NCI-H1930 (cell line): Measurements from ENCODE around the gene FOXC2.

Experiments used
- DNase-seq, 2 experiments: peaks; one replicate each; lab custom pipeline; 2025; lab: John Stamatoyannopoulos, UW

Gene FOXC2

GRCh38 chr16:86614699-86615098 is 48.1 kb downstream of the FOXC2 start:
- no peak for DNase-seq

DNA sequence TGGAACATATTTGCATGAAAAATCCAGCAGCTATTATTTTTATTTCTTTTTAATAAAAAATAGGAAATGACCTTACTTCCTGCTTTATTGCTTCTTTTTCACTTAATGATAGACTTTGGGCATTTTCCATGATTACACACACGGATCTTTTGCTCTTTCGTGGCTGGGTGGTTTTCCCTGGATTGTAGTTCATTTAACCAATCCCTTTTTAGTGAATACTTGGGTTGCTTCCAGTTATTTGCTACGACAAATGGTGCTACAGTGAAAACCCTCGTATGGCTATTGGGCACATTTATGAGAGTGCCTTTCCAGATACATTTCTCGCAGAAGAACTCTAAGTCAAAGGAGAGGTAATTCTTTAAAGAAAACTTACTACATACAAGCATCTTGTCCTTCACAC is 50.3 kb downstream of the FOXC2 start:
- no peak for DNase-seq

DNA sequence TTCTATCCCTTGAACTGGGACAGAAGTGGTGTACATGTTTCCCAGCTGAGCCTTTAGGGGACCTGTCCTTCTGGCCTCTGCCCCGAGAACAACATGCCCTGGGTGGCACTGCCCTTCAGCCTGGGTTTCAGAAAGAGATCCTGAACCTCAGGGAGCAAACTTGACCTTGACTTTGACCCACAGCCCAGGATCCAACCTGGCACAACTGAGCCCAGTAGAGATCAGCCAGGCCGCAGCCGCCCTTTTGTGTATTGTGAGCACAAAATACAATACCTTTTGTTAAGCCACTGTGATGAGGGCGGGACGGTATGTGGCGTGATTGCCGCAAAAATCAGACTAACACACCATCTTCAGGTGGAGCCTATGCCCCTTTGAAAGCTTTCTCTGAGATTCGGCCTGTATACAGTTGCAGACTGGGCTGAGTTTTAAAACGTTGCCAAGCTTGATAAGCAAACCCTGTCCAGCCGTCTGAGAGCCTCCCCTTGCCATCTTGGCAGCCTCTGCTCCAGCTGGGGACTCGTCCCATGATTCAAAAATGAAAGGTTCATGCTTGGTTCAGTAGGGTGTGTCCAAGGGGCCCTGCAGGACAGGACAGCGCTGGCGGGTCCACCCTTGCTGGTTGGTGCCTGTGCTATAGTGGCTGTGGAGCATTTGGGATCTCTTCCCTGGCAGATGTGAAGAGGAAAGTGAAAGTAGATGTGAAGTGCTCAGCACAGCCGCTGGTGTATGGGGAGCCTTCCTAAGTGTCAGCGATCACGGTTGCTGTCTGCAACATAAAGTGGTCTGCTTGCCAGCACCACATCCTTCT is 52.0 kb downstream of the FOXC2 start:
- no peak for DNase-seq
